ENCODE results near the gene GDF15.
"Not testable (repeated sequence)": the region's sequence is repeated elsewhere in the genome, so short reads cannot be mapped to it uniquely, and the experiment has no call there.

Gene GDF15

DNA sequence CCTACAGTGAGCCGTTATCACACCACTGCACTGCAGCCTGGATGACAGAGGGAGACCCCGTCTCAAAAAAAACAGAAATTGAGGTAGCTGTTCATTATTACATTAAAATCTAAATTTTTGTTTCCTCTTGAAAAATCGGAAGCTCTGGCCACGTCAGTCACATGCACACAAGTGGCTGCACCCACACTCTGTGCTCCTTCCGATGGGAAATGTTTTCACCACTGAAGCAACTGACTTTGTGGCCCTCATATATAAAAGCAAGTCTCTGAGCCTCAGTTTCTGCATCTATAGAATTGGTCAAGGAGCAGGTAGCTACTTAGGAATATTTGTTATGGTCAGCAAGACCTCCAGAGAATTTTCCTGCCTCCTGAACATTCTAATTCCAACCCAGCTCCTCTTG, 7.0 kb downstream of the GDF15 start:
- no peak for DNase-seq

DNA sequence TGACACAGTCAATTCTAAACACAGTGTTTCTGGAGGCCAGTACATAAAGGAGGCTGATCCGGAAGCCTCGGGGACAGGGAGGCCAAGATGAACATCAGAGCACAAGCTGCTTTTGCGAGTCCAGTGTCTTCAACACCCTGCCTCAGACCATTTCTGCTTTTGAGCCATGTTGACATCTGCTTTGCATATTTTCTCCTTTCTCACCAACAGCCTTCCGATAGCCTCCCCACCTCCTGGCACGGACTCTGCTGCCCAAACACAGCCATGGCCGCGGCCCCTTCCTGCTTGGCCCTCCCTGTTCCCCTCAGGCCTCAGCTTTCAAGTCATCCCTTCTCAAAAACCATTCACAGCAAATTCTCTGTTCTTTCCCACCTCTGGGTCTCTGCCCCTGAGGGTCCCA, 7.9 kb downstream of the GDF15 start:
- no peak for DNase-seq

DNA sequence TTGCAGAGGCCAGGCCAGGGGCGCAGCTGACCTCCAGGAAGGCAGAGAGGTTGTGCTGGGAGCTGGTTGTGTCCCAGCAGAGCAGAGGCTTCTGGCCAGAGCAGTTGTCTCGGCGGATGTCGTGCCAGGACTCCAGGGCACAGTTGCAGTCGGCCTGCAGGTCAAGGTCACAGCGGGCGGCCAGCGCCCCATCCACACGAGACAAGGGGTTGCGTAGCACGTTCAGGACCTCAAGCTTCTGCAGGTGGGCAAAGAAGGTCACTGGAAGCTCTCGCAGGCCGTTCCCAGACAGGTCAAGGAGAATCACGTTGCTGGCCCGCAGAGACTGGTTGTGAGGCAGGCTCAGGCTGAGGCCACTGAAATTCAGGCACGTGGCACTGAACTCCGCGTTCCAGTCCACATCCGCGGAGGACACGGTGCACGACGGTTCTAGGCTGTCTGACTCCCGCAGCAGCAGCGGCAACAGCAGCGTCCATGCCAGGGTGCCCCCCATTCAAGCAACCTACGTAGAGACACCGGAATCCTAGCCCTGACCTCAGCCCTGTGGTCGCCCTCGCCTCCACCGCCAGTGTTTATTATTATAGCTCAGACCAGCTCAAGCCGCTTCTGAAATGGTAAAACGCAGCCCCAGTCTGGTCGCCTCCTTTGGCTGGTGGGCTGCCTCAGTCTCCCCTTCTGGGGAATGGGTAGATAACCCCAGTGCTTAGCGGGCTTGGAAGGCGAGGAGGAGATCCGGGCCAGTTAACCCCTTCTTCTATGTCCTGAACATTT, 10.7 kb downstream of the GDF15 start:
- no peak for DNase-seq

DNA sequence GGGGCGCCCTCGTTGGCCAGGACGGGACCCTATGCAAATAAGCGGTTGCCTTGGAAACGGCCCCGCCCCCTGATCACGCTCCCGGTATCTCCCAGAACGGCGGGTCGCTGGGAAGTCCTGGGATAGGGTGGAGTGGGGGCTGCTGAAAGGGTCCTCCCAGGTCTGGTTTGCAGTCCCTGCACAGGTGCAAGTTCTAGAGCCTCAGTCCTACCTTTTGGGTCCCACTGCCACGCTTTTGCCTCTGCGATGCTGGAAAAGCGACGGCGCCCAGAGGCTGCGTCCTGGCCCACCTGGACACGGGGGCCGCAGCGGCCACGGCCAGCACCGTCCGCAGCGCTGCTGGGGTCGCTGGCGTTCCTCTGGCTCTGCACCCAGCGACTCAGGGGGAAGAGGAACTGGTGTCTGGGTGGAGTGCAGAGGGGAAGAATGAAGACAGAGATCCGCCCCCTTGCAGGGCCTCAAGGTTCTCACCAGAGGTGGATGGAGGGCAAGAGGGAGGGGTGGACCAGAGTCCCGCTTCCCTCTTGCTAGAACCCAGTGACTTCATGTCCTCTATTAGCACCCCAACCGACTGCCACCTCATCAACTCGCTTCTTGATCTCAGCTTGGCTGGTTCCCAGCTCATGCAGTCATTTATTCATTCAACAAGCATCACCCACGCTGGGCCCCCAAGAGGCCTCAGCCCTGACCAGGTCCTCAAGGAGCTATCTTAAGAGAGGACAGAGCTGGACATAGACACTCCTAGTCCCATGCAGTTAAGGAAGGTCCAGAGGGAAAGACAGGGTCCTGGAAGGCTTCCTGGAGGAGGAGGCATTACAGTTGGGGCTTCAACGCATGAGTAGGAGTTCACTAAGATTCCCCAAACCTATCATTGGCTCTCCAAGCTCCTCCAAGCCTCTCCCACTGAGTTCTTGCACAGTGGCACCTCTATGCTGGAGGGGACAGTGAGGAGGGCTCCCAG, 11.6 kb downstream of the GDF15 start, which contains the start of gene LRRC25:
Gene LRRC25 (minus strand): TSS at position 381 of the 961 bp plus-strand sequence. CDS start 659 bp downstream, outside the sequence.
- DNase-seq: no peak

DNA sequence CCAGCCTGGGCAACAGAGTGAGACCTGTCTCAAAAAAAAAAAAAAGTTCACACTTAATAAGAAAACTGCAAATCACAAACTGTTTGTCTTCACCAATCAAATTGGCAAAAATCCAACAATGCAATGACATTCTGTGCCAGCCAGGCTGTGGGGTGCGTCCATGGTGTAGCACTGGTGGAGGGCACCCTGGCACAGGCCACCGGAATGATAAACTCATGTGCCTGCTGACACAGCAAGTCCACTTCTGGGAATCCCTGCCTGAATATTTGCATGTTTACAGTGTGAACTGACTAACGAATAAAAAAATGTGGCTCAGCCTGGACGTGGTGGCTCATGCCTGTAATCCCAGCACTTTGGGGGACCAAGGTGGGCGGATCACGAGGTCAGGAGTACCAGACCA, 13.1 kb downstream of the GDF15 start:
- no peak for DNase-seq

DNA sequence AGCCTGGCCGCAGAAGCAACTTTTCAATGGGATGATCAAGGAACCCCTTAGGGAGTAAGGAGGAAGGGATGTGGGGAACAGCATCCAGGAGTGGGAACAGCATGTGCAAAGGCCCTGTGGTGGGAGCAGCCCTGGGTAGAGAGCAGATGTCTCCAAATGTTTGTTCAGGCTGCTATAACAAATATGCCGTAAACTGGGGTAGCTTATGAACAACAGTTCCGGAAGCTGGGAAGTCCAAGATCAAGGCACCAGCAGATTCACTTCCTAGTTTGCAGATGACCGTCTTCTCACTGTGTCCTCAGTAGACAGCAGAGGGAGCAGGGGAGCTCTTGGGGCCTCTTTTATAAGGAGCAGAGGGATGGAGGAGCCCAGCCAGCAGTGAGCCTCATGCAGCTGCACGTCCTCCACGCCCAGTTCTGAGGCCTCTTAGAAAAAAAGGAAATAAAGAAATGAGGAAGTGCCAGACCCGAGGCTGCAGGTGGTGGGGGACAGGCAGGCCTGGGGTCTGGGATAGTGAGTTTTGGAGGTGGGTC, 15.7 kb downstream of the GDF15 start:
- no peak for DNase-seq

DNA sequence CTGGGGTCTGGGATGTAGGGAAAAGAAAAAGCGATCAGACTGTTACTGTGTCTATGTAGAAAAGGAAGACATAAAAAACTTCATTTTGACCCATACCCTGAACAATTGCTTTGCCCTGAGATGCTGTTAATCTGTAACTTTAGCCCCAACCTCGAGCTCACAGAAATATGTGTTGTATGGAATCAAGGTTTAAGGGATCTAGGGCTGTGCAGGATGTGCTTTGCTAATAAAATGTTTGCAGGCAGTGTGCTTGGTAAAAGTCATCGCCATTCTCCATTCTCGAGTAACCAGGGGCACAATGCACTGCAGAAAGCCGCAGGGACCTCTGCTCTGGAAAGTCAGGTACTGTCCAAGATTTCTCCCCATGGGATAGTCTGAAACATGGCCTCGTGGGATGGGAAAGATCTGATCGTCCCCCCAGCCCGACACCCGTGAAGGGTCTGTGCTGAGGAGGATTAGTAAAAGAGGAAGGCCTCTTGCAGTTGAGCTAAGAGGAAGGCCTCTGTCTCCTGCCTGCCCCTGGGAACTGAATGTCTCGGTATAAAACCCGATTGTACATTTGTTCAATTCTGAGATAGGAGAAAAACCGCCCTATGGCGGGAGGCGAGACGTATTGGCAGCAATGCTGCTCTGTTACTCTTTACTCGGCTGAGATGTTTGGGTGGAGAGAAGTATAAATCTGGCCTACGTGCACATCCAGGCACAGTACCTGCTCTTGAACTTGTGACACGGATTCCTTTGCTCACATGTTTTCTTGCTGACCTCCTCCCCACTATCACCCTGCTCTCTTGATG, 16.7 kb downstream of the GDF15 start:
- not testable (repeated sequence) for DNase-seq

DNA sequence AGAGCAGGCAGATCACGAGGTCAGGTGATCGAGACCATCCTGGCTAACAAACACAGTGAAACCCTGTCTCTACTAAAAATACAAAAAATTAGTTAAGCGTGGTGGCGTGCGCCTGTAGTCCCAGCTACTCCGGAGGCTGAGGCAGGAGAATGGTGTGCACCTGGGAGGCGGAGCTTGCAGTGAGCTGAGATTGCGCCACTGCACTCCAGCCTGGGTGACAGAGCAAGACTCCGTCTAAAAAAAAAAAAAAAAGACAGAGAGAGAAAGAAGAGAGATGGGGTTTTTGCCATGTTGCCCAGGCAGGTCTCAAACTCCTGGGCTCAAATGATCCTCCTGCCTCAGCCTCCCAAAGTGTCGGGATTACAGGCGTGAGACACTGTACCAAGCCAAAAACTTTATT, 19.8 kb downstream of the GDF15 start:
- DNase-seq: not testable (repeated sequence)

DNA sequence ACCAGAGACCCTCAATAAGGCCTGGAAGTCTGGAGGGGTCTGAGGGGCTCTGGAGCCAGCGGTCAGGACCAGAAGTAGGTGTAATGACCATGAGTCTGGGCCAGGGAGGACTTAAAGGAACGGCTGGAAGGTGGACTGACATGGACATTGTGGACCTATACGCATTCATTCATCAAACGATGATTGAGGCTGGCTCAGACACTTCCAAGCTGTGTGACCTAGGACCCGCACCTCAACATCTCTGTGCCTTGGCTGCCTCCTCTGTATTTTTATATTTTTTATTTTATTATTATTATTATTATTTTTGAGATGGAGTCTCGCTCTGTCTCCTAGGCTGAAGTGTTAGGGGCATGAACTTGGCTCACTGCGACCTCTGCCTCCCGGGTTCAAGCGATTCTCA, 20.8 kb downstream of the GDF15 start:
- no peak for DNase-seq

DNA sequence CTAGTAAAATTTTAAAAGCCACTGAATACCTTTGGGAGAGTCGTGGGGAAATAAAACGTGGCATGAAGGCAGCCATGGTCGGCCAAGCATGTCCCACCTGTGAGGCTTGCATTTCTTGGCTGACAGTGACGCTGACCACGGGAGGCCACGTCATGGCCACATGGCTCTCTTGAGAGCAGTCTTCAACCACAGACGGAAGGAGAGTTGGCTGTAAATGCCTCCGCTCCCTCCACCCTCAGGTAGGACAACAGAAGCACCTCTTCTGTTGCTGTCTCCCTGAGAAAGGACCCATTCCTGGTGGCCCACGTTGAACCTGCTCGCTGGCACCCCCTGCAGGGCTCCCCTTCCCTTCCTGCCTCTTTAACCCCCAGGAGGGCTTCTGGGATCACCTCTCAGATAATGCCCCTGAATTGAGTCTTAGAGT, 22.1 kb downstream of the GDF15 start:
- no peak for DNase-seq

DNA sequence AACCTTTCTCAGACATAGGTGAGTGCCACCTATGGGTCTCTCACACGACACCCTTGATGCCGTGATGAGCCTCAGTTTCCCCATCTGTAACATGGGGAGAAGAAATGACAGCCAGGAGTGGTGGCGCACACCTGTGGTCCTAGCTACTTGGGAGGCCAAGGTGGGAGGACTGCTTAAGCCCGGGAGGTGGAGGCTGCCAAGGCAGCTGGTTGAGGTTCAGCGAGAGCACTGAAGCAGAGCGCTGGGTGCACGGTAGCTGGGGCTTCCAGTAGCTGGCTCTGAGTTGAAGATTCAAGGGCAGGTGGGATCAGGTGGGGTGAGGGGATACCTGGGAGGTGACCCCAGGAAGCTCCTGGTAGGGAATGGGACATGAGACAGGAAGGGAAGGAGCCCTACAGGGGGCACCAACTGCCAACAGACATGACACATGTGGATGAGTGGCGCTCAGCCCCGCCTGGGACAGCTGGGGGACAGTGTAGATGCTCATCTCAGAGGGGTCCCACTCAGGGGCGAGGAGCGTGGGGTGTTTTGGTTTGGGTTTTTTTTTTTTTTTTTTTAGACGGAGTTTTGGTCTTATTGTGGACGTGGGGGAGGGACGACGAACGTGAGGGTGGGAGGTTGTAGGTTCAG, 26.8 kb downstream of the GDF15 start:
- no peak for DNase-seq

DNA sequence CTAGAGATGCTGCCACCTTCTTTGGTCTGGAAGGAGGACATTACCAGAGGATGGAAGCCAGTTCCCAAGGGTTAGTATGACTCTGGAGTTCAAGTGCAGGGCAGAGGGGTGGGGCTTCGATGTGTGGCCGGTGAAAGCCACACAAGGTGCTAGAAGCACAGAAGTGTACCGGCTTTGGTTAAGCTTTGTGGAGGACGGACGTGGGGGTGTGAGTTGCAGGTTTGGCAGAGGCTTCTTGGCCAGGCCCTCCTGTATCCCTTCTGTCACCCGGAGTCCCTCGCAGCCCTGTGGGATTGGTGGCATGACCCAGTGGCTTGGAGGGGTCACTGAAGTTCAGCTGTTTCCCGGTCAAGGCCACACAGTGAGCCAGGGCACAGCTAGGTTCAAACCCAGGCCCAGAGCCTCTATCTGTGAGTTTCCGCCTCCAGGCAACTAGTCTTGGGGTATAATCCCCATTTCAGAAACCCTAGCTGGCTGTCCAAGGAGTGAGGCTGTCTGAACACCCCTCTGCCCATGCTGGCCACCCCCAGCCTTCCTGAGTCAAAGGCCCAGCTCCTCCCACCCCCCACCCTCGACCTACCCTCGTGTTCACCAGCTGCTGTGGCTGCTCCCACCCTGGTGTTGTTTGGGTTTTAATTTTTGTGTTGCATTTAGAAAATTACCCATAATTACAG, 28.7 kb downstream of the GDF15 start:
- peak; percentile 9 for DNase-seq

DNA sequence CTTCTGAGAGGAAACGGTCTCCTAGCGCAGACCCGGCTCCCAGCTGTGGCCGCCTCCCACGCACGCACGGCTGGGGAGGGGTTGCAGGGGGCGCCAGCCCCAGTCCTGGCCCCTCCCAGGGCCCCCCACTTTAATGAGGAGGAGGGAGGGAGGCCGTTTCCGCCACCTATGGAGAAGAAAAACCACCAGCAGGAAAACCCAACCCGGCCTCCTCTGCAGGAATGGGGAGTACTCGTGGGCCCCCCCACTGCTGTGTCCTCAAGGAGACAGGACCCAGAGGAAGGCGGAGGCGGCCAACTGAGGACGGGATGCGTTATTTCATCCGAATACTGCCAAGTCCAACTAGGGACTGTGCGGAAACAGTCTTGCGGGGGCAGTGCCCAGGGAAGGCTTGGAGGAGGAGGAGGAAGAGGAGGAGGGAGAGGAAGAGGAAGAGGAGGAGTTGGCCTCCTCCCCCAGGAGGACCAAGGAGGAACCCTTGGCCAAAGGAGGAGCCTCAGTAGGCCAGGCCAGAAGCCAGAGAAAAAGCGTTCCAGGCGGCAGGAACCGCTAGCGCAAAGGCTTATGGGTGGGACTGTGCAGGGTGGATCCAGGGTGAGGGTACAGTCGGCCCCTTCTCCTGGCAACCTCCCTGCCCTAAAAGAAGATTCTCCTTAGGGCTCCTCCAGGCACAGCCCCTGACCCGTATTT, 29.4 kb downstream of the GDF15 start:
- DNase-seq: no peak

DNA sequence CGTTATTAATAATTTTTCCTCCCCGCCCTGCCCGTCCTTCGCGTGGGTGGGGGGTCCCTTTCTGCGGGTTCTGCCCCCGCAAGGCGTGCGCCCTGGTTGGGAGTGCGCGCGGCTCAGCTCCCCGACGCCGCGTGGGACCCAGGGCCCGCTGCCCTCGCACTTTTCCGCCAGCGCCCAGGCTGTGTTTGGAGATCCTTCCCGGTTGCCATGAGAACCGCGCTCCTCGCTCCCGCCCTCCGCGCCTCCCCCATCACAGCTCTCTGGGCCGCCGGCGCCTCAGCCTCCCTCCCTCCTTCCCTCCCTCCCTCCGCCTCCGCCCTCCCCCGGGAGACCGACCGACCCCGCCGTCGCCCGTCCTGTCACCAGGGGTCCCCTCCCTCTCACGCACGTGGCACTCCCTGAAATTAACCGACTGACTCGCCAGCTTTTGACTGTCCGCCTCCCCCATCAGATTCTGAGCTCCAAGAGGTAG, 30.9 kb downstream of the GDF15 start:
- DNase-seq: peak; percentile 59

DNA sequence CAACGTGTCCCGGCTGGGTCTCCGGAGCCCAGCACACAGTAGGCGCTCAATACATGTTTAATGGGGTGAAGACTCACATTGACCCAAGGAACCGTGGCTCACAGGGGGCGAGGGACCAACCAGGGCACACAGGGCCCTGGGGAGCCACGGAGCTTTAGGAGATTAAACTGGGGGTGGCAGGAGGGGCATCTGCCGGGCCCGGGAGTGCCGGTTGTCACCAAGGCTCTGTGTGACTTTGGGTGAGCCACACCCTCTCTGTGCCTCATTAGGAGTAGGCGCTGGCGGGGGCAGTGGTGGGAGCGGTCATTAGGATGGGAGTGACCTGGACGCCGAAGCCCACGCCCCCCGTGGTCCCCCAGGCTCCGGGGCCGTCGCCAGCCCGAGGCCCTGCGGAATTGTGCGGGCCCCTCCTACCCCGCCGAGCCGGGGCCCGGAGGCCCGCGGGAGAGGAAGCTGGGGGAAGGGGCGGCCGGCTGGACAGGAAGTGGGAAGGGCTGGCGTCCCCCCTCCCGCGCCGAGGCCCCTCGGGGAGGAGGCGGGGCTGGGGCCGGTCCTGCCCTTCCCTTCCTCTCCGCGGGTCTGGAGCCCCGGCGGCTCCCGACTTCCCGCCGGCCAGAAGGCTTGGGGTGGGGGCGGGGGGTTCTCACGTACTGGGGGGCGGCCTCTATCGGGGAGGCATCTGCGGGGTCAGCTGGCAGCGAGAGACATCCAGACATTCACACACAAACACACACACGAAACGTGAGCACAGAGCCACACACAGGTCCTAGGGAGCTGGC, 31.5 kb downstream of the GDF15 start:
- peak; percentile 28 for DNase-seq

DNA sequence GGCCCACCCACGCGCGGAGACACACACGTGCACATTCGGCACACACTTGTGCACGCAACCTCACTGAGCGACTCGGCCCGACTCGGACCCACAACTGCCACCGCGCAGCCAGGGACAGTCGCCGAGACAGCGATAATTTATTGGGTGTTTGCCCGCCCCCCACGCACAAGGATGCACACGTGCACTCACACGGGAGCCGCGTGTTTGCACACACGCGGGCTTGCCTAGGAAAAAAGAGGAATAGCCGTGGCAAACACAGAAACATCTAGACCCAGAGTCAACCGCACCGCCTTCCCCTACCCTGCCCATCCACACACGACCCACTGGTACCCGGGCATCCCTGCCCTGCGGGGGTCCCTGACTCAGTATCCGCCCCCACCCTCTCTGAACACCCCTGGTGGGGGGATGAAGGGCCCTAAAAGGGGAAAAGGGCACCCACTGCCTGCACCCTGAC, 32.1 kb downstream of the GDF15 start:
- no peak for DNase-seq

DNA sequence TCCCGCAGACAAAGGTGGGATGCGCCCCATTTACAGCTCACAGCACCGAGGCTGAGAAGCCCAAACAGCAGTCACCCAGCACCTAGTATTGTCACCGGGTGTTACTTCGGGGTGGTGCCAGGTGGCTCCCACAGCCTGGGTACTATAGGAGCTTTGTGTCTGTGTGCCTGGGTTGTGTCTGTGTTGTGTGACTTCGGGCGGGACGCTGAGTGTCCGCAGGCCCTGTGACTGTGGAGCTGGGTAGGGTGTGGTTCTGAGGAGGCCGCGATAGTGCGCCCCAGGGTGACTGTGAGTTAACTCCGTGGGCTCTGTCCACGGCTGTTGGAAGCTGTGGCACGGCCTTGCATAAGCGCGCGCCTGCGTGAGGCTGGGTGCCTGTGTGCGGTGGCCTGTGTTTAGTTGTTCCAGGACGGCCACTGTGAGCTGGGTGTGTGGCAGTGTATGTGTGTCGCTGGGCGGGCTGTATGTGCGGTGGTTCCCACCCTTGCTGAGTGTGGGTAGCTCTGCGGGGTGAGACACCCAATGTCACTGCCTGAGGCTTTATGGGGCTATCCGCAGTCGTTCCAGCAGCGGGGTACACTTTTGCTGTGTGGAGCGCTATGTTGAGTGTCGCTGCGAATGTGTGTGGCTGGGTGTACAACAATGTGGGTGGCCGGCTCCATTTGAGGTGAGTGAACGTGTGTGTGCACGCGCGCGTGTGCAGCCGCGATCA, 32.7 kb downstream of the GDF15 start:
- DNase-seq: peak; percentile 6

DNA sequence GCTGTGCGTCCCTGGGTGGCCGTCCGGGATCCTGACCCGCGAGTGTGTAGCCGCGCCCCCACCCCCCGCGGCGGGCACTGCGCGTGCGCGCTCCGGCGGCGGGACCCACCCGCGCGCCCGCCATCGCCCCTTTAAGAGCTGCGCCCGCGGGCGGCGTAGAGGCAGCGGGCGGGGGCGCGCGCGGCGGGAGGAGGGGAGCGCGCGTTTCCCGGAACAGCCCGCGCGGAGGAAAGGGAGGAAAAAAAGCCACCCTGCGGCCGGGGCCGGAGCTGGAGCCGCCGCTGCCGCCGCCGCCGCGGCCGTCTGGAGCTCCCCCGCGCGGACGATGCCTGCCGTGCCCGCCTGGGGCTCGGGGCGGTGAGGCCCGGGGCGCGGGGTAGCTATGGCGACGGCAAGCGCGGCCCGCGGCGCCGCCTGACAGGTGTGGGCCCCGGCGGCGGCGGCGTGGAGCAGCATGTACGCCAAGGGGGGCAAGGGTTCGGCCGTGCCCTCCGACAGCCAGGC, 33.3 kb downstream of the GDF15 start, which contains the start of gene SSBP4:
Gene SSBP4 (plus strand): TSS at position 204 of the 504 bp plus-strand sequence. CDS start 251 bp downstream, at position 455.
- DNase-seq: no peak
